Vagina (tissue), 2 donors: ENCODE measurements around the gene NUDT15. TPM values are rescaled to one million over a fixed set of nuclear protein-coding genes. Genes with fewer than 3 reads are reported as not detected.

Experiments
- DNase-seq, 2 donors: peaks; one replicate each; pipeline ENCODE4 v3.0.0-alpha.2; 2017; ENCODE audit errors: extremely low spot score in 2 of 2
- H3K27ac ChIP-seq: fragments of 200-600 bp; sonication (generic); one replicate; pipeline ENCODE4 v1.5.1; 2019
- H3K27me3 ChIP-seq: fragments of 200-600 bp; sonication (generic); one replicate; pipeline ENCODE4 v1.5.1; 2019
- H3K36me3 ChIP-seq, 2 donors: fragments of 200-600 bp; sonication (generic); one replicate each; pipeline ENCODE4 v1.5.1; 2017 to 2019
- H3K4me1 ChIP-seq: fragments of 200-600 bp; sonication (generic); one replicate; pipeline ENCODE4 v1.5.1; 2019
- H3K4me3 ChIP-seq, 2 donors: fragments of 200-600 bp; sonication (generic); 1 replicate in 1 of 2; 2 replicates in 1 of 2; pipeline ENCODE4 v1.5.1; 2016 to 2019
- H3K9me3 ChIP-seq: fragments of 200-600 bp; sonication (generic); one replicate; pipeline ENCODE4 v1.5.1; 2019
- CTCF ChIP-seq, 3 experiments: fragments of 450-650 bp in 2 of 3; fragments of 200-600 bp in 1 of 3; sonication (generic) in 1 of 3; IDR thresholded peaks; one replicate each; pipeline ENCODE4 v1.5.1; 2017 to 2019; ENCODE audit warnings: antibody characterized with exemption in 3 of 3, mild to moderate bottlenecking in 2 of 3, moderate library complexity in 2 of 3
- POLR2A ChIP-seq, 2 donors: fragments of 450-650 bp; IDR thresholded peaks; one replicate each; pipeline ENCODE4 v1.6.1; 2017; ENCODE audit warnings: antibody characterized with exemption in 2 of 2, mild to moderate bottlenecking in 2 of 2, moderate library complexity in 2 of 2
- POLR2AphosphoS5 ChIP-seq, 2 donors: sonication (generic); formaldehyde crosslinking; IDR thresholded peaks; one replicate each; pipeline ENCODE4 v1.9.0; 2017; ENCODE audit warnings: antibody characterized with exemption in 2 of 2, mild to moderate bottlenecking in 2 of 2, low read depth in 1 of 2; ENCODE audit not compliant: insufficient read depth in 1 of 2
- intact Hi-C: fragments of 100-400 bp; cut with DNase I; formaldehyde crosslinking; loops from one replicate; pipeline ENCODE4 v1.15.1; 2023
- total RNA-seq: library from RNA; depleted of rRNA; stranded (reverse); fragments of >200 nt; gene quantifications from one replicate; pipeline ENCODE4 v1.2.3, GENCODE V29; 2016

Gene NUDT15
- total RNA-seq, 1 donor from 2014 or later, result 9.3 TPM

- intact Hi-C loops, result no loop called here
- H3K36me3 ChIP-seq, result peaks cover 0 to 73% of the 10 kb centered on the region in 2 donors
Measured at GRCh38 chr13:48068952-48069351, 31.4 kb downstream of the NUDT15 start.

GRCh38 chr13:48069573-48069972, 32.0 kb downstream of the NUDT15 start:
- no peak for TF ChIP-seq POLR2AphosphoS5 (IDR thresholded peaks at IDR 0.05; ENCODE audit: insufficient read depth in 1 of 2, low read depth in 1 of 2)
- TF ChIP-seq POLR2A (IDR thresholded peaks at IDR 0.05), result no peak
- TF ChIP-seq CTCF (IDR thresholded peaks at IDR 0.05), result no peak
- intact Hi-C loops, result no loop called here
- Histone ChIP-seq H3K36me3 (peaks cover 0 to 79% of the 10 kb centered on the region in 2 donors), H3K27me3 (no peaks in the 10 kb centered on the region), H3K27ac (no peak overlapping the region), H3K4me1 (no peaks in the 10 kb centered on the region), H3K4me3 (no peak overlapping the region), H3K9me3 (peaks cover 27% of the 10 kb centered on the region)
- no peak for DNase-seq

More at GRCh38 chr13:48068952-48069351, 31.4 kb downstream of the NUDT15 start:
- H3K27ac ChIP-seq, result no peak overlapping the region
- H3K27me3 ChIP-seq, result no peaks in the 10 kb centered on the region
- no peak for TF ChIP-seq CTCF (IDR thresholded peaks at IDR 0.05)
- no peak for TF ChIP-seq POLR2A (IDR thresholded peaks at IDR 0.05)
- TF ChIP-seq POLR2AphosphoS5 (IDR thresholded peaks at IDR 0.05; ENCODE audit: insufficient read depth in 1 of 2, low read depth in 1 of 2), result no peak
- peaks cover 27% of the 10 kb centered on the region for H3K9me3 ChIP-seq
- DNase-seq, result no peak
- no peak overlapping the region for H3K4me3 ChIP-seq
- H3K4me1 ChIP-seq, result no peaks in the 10 kb centered on the region

- Histone ChIP-seq H3K4me1 (no peaks in the 10 kb centered on the region), H3K9me3 (peaks cover 27% of the 10 kb centered on the region), H3K36me3 (peaks cover 0 to 89% of the 10 kb centered on the region in 2 donors), H3K27me3 (no peaks in the 10 kb centered on the region), H3K4me3 (no peak overlapping the region), H3K27ac (no peak overlapping the region)
- no peak for TF ChIP-seq POLR2AphosphoS5 (IDR thresholded peaks at IDR 0.05; ENCODE audit: insufficient read depth in 1 of 2, low read depth in 1 of 2)
- TF ChIP-seq POLR2A (IDR thresholded peaks at IDR 0.05), result no peak
- intact Hi-C loops, result no loop called here
- no peak for DNase-seq
Measured at GRCh38 chr13:48070942-48071341, 33.4 kb downstream of the NUDT15 start.

GRCh38 chr13:48072304-48072703, 34.8 kb downstream of the NUDT15 start:
- no peak for DNase-seq
- Histone ChIP-seq H3K36me3 (peaks cover 0 to 92% of the 10 kb centered on the region in 2 donors), H3K27ac (no peak overlapping the region), H3K9me3 (peaks cover 27% of the 10 kb centered on the region), H3K4me3 (no peak overlapping the region), H3K4me1 (no peaks in the 10 kb centered on the region), H3K27me3 (no peaks in the 10 kb centered on the region)
- TF ChIP-seq POLR2A (IDR thresholded peaks at IDR 0.05), result no peak
- TF ChIP-seq CTCF (IDR thresholded peaks at IDR 0.05), result no peak
- TF ChIP-seq POLR2AphosphoS5 (IDR thresholded peaks at IDR 0.05; ENCODE audit: insufficient read depth in 1 of 2, low read depth in 1 of 2), result no peak
- intact Hi-C loops, result no loop called here

GRCh38 chr13:48072787-48073186, 35.3 kb downstream of the NUDT15 start:
- Histone ChIP-seq H3K36me3 (peaks cover 0 to 88% of the 10 kb centered on the region in 2 donors), H3K27me3 (no peaks in the 10 kb centered on the region), H3K27ac (no peak overlapping the region), H3K4me1 (no peaks in the 10 kb centered on the region), H3K4me3 (no peak overlapping the region), H3K9me3 (peaks cover 27% of the 10 kb centered on the region)
- DNase-seq, result no peak
- intact Hi-C loops, result no loop called here
- TF ChIP-seq CTCF (IDR thresholded peaks at IDR 0.05) (no peak), POLR2AphosphoS5 (IDR thresholded peaks at IDR 0.05; ENCODE audit: insufficient read depth in 1 of 2, low read depth in 1 of 2) (no peak), POLR2A (IDR thresholded peaks at IDR 0.05) (no peak)
